K562 (cell line): ENCODE data around the gene BRSK1. TPM values are rescaled to one million over a fixed set of nuclear protein-coding genes. Genes with fewer than 3 reads are reported as not detected.

Experiments
- CBFA2T2 ChIP-seq: fragments of 450-650 bp; conservative IDR thresholded peaks from 2 replicates; pipeline ENCODE4 v1.6.1; 2017; ENCODE audit warnings: mild to moderate bottlenecking
- DNMT1 ChIP-seq: fragments of 450-650 bp; IDR thresholded peaks from 2 replicates; pipeline ENCODE4 v1.6.1; 2016; ENCODE audit warnings: antibody characterized with exemption, mild to moderate bottlenecking
- E2F6 ChIP-seq, 2 experiments: IDR thresholded peaks; 2 replicates each; pipeline ENCODE4 v1.6.1; 2011; ENCODE audit warnings: borderline replicate concordance in 1 of 2, control low read depth in 1 of 2, low read depth in 1 of 2, low read length in 1 of 2, mild to moderate bottlenecking in 1 of 2, mixed read lengths in 1 of 2, moderate library complexity in 1 of 2; ENCODE audit not compliant: insufficient read depth in 1 of 2, insufficient read length in 1 of 2, poor library complexity in 1 of 2, severe bottlenecking in 1 of 2; ENCODE audit errors: extremely low read depth in 1 of 2
- ELF2 ChIP-seq: fragments of 250-450 bp; sonication (Bioruptor Pico); IDR thresholded peaks from 2 replicates; pipeline ENCODE4 v1.5.0; 2021; ENCODE audit warnings: mild to moderate bottlenecking
- FIP1L1 ChIP-seq: fragments of 200-400 bp; formaldehyde crosslinking; IDR thresholded peaks from 2 replicates; pipeline ENCODE4 v1.6.1; 2018; ENCODE audit warnings: mild to moderate bottlenecking, low read depth, low read length; ENCODE audit not compliant: poor library complexity, severe bottlenecking
- HDAC8 ChIP-seq: fragments of 450-650 bp; IDR thresholded peaks from 2 replicates; pipeline ENCODE4 v1.6.1; 2016; ENCODE audit warnings: mild to moderate bottlenecking, missing genetic modification characterization, moderate library complexity, missing compliant biosample characterization
- JUN ChIP-seq, 2 experiments: sonication (generic) in 1 of 2; formaldehyde crosslinking in 1 of 2; IDR thresholded peaks; 2 replicates each; pipeline versions ENCODE4 v1.6.1 to v1.8.0; 2012 to 2022; ENCODE audit warnings: borderline replicate concordance in 2 of 2, mild to moderate bottlenecking in 2 of 2, improper control_type of control experiment in 1 of 2, low read depth in 1 of 2, low read length in 1 of 2, missing genetic modification reagents in 1 of 2
- NR2C2 ChIP-seq, 2 experiments: fragments of 200-800 bp in 1 of 2; sonication (Bioruptor generic) in 1 of 2; sonication (generic) in 1 of 2; formaldehyde crosslinking in 1 of 2; IDR thresholded peaks; 2 replicates each; pipeline versions ENCODE4 v1.6.1 to v1.8.0; 2016 to 2022; ENCODE audit warnings: mild to moderate bottlenecking in 1 of 2, missing compliant biosample characterization in 1 of 2, missing genetic modification characterization in 1 of 2, missing genetic modification reagents in 1 of 2
- PHF21A ChIP-seq: fragments of 450-650 bp; IDR thresholded peaks from 2 replicates; pipeline ENCODE4 v1.6.1; 2017; ENCODE audit warnings: low read depth, borderline replicate concordance
- RBM25 ChIP-seq: fragments of 200-400 bp; formaldehyde crosslinking; IDR thresholded peaks from 2 replicates; pipeline ENCODE4 v1.6.1; 2018; ENCODE audit warnings: low read length, low read depth, moderate library complexity; ENCODE audit not compliant: severe bottlenecking
- SAFB2 ChIP-seq: fragments of 200-400 bp; formaldehyde crosslinking; IDR thresholded peaks from 2 replicates; pipeline ENCODE4 v1.6.1; 2018; ENCODE audit warnings: borderline replicate concordance, low read length, low read depth, moderate library complexity; ENCODE audit not compliant: severe bottlenecking
- STAT5B ChIP-seq: fragments of 250-450 bp; sonication (Bioruptor Pico); IDR thresholded peaks from 2 replicates; pipeline ENCODE4 v1.8.0; 2021; ENCODE audit warnings: mild to moderate bottlenecking, inconsistent platforms
- THAP12 ChIP-seq: fragments of 250-450 bp; sonication (Bioruptor Pico); IDR thresholded peaks from 2 replicates; pipeline ENCODE4 v1.9.0; 2021; ENCODE audit warnings: mild to moderate bottlenecking, inconsistent platforms
- ZBTB7A ChIP-seq: IDR thresholded peaks from 2 replicates; pipeline ENCODE4 v1.6.1; 2011; ENCODE audit warnings: low read depth, mild to moderate bottlenecking, low read length, moderate library complexity, borderline replicate concordance; ENCODE audit not compliant: control insufficient read depth
- ZNF121 ChIP-seq: sonication (generic); formaldehyde crosslinking; conservative IDR thresholded peaks from 2 replicates; pipeline ENCODE4 v1.8.0; 2022; ENCODE audit warnings: missing genetic modification reagents
- ZNF41 ChIP-seq: fragments of 250-450 bp; sonication (Bioruptor Pico); conservative IDR thresholded peaks from 2 replicates; pipeline ENCODE4 v1.4.0; 2020; ENCODE audit warnings: mild to moderate bottlenecking
- ZNF551 ChIP-seq: fragments of 250-450 bp; sonication (Bioruptor Pico); IDR thresholded peaks from 2 replicates; pipeline ENCODE4 v1.5.0; 2021; ENCODE audit warnings: mild to moderate bottlenecking, moderate library complexity
- polyA plus RNA-seq, 8 experiments: library from polyadenylated mRNA; depleted of rRNA in 4 of 8; stranded (reverse) in 5 of 8; unstranded in 3 of 8; fragments of >200 nt; fragmentation: Nextera tagmentation in 2 of 8; fragmentation: Illumina TruSeq in 1 of 8; extraction: Ambion mirVana in 2 of 8; extraction: Trizol in 1 of 8; gene quantifications; 2 replicates each; pipeline versions ENCODE4 v1.2.1 to v1.2.3, GENCODE V29; 2011 to 2014; ENCODE audit warnings: inconsistent platforms in 1 of 8, missing spikeins in 1 of 8
- total RNA-seq, 7 experiments: library from RNA; depleted of rRNA in 6 of 7; stranded (reverse); fragments of >200 nt in 6 of 7; fragmentation: Illumina TruSeq in 2 of 7; extraction: Trizol in 2 of 7; gene quantifications; 2 replicates each; pipeline versions ENCODE4 v1.2.1 to v1.2.3, GENCODE V29; 2011 to 2021; ENCODE audit warnings: low replicate concordance in 1 of 7
- TF ChIP-seq, protein P1 (sequence below): fragments of 250-450 bp; sonication (Bioruptor Pico); IDR thresholded peaks from 2 replicates; pipeline ENCODE4 v1.5.0; 2020; ENCODE audit warnings: mild to moderate bottlenecking, borderline replicate concordance

The BRSK1 gene
- total and polyA plus RNA-seq, 9 of the 15 experiments (the other 6 are each of a cell fraction or from before 2014, with no cell fraction given): 1.7 to 9.3 (median 3.8) TPM; not detected in 2

DNA sequence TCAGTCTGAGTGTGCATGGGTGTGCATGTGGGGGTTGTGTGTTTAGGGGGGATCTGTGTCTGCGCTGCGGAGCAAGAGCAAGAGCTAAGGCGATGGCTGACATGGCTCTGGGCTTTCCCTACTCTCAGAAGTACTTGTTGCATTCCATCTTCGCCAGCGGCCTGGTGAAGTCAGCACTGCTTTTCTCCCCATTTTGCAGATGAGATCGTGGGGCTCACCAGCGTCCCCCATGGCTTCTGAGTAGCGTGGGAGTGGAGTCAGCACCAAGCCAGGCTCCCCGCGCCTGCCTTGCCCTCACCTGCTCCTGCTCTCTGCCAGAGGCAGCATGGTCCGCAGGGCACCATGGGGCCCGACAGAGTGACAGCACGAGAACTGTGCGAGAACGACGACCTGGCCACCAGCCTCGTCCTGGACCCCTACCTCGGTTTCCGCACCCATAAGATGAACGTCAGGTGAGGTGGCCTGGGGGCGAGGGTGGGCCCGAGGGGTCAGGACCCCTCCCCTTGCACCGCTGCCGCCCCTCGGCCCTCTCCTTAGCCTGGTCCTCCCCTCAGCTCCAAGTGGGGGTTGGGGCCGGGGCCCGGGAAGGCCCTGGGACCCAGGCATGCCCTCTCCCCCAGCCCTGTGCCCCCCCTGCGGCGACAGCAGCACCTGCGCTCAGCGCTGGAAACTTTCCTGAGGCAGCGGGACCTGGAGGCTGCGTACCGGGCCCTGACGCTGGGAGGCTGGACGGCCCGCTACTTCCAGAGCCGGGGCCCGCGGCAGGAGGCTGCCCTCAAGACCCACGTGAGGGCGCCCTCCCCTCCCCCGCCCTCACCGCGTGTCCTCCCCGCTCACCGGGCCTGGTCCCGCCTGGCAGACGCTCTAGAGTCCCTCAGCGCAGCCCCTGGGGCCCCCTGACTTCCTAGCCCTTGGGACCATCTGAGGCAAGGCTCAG, 58.1 kb downstream of the BRSK1 start (continued):
- TF ChIP-seq E2F6 (IDR thresholded peaks at IDR 0.05; ENCODE audit: borderline replicate concordance in 1 of 2, extremely low read depth in 1 of 2, insufficient read depth in 1 of 2, insufficient read length in 1 of 2, low read depth in 1 of 2, low read length in 1 of 2, poor library complexity in 1 of 2, severe bottlenecking in 1 of 2) (peak in 1 of 2 experiments; percentile 58), NR2C2 (CRISPR knock-in tag; IDR thresholded peaks at IDR 0.05) (no peak), NR2C2 (tag; IDR thresholded peaks at IDR 0.05) (peak; percentile 20; the same call in 1 of the 2 replicates), FIP1L1 (peak; percentile 23), ZNF121 (CRISPR knock-in tag) (no peak), ZNF551 (CRISPR knock-in tag) (no peak), CBFA2T2 (no peak), ZBTB7A (0 out of 2 replicates have a peak, but pooled peaks have one; percentile 12), THAP12 (CRISPR knock-in tag) (no peak), SAFB2 (no peak), ZNF41 (CRISPR knock-in tag) (no peak), JUN (IDR thresholded peaks at IDR 0.05; ENCODE audit: borderline replicate concordance, low read depth, low read length) (no peak), JUN (CRISPR knock-in tag; IDR thresholded peaks at IDR 0.05; ENCODE audit: borderline replicate concordance) (peak; percentile 41; the same call in 1 of the 2 replicates), DNMT1 (no peak), RBM25 (no peak), STAT5B (CRISPR knock-in tag) (no peak), HDAC8 (tag) (no peak), ELF2 (CRISPR knock-in tag) (no peak), PHF21A (no peak)
- TF ChIP-seq, protein P1, sequence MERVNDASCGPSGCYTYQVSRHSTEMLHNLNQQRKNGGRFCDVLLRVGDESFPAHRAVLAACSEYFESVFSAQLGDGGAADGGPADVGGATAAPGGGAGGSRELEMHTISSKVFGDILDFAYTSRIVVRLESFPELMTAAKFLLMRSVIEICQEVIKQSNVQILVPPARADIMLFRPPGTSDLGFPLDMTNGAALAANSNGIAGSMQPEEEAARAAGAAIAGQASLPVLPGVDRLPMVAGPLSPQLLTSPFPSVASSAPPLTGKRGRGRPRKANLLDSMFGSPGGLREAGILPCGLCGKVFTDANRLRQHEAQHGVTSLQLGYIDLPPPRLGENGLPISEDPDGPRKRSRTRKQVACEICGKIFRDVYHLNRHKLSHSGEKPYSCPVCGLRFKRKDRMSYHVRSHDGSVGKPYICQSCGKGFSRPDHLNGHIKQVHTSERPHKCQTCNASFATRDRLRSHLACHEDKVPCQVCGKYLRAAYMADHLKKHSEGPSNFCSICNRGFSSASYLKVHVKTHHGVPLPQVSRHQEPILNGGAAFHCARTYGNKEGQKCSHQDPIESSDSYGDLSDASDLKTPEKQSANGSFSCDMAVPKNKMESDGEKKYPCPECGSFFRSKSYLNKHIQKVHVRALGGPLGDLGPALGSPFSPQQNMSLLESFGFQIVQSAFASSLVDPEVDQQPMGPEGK (CRISPR knock-in tag): no peak
